Body of pancreas (tissue), 4 donors: Measurements from ENCODE around the gene STYXL2. TPM values are rescaled to one million over a fixed set of nuclear protein-coding genes. Genes with fewer than 3 reads are reported as not detected.

Experiments
- ATAC-seq: fragments of 150-250 bp; one replicate; pipeline ENCODE4 v1.9.1; 2016
- DNase-seq, 4 donors: peaks; one replicate each; pipeline ENCODE4 v3.0.0-alpha.2; 2019
- H3K27ac ChIP-seq, 4 donors: fragments of 200-600 bp; sonication (generic); 1 replicate in 3 of 4; 2 replicates in 1 of 4; pipeline versions ENCODE4 v1.5.1 to v1.6.1; 2016 to 2019; ENCODE audit warnings: mild to moderate bottlenecking in 1 of 4, mixed read lengths in 1 of 4, moderate library complexity in 1 of 4
- H3K27me3 ChIP-seq, 2 donors: fragments of 200-600 bp; sonication (generic); one replicate each; pipeline ENCODE4 v1.6.0; 2016; ENCODE audit warnings: mild to moderate bottlenecking in 1 of 2
- H3K36me3 ChIP-seq, 2 donors: fragments of 200-600 bp; sonication (generic); replicated peaks in 1 of 2; 2 replicates each; pipeline ENCODE4 v1.5.1; 2016; ENCODE audit warnings: low read depth in 2 of 2; ENCODE audit not compliant: insufficient read depth in 1 of 2
- H3K4me1 ChIP-seq: fragments of 200-600 bp; sonication (generic); one replicate; pipeline ENCODE4 v1.6.0; 2016
- H3K4me3 ChIP-seq, 2 donors: fragments of 200-600 bp; sonication (generic); 1 replicate in 1 of 2; 2 replicates in 1 of 2; pipeline ENCODE4 v1.5.1; 2016 to 2019
- H3K9me3 ChIP-seq, 3 donors: fragments of 200-600 bp; sonication (generic); 1 replicate in 2 of 3; 2 replicates in 1 of 3; pipeline ENCODE4 v1.5.1; 2016
- CTCF ChIP-seq, 7 experiments: fragments of 450-650 bp in 4 of 7; fragments of 200-600 bp in 3 of 7; sonication (generic) in 3 of 7; IDR thresholded peaks; one replicate each; pipeline ENCODE4 v1.5.1; 2016 to 2019; ENCODE audit warnings: antibody characterized with exemption in 7 of 7
- POLR2A ChIP-seq, 3 donors: fragments of 450-650 bp; IDR thresholded peaks; one replicate each; pipeline ENCODE4 v1.6.1; 2016; ENCODE audit warnings: antibody characterized with exemption in 3 of 3, mild to moderate bottlenecking in 2 of 3
- WGBS, 2 donors: methylation state at CpG; one replicate each; pipeline ENCODE4 v1.1.5; 2017; 5-methylcytosine and 5-hydroxymethylcytosine counted together
- intact Hi-C: fragments of 100-400 bp; cut with DNase I; formaldehyde crosslinking; loops from one replicate; pipeline ENCODE4 v1.15.1; 2023
- total RNA-seq, 2 donors: library from RNA; depleted of rRNA; stranded (reverse); fragments of >200 nt; gene quantifications; one replicate each; pipeline ENCODE4 v1.1.0, GENCODE V29; 2016

Gene STYXL2
- total RNA-seq, 2 donors from 2014 or later: not detected

- no peak for ATAC-seq
- intact Hi-C loops: no loop called here
- TF ChIP-seq CTCF (IDR thresholded peaks at IDR 0.05) (peak in 1 of 7 experiments; percentile 10), POLR2A (IDR thresholded peaks at IDR 0.05) (no peak)
- DNase-seq: no peak
- WGBS, 2 donors: 72 to 73% methylated on average over 17 of the region's 17 CpGs
- Histone ChIP-seq H3K9me3 (no peaks in the 10 kb centered on the region), H3K27ac (no peak overlapping the region), H3K27me3 (no peaks in the 10 kb centered on the region), H3K4me3 (no peak overlapping the region), H3K36me3 (no peaks in the 10 kb centered on the region), H3K4me1 (no peaks in the 10 kb centered on the region)
These were observed 34.7 kb downstream of the STYXL2 start for GRCh38 chr1:167128261-167129227.

- TF ChIP-seq POLR2A (IDR thresholded peaks at IDR 0.05) (no peak), CTCF (IDR thresholded peaks at IDR 0.05) (no peak)
- no peaks in the 10 kb centered on the region for H3K4me1 ChIP-seq
- WGBS, 2 donors: 64 to 65% methylated on average over 4 of the region's 4 CpGs
- H3K36me3 ChIP-seq: no peaks in the 10 kb centered on the region
- no peaks in the 10 kb centered on the region for H3K27me3 ChIP-seq
- ATAC-seq (no peak), DNase-seq (no peak)
- H3K9me3 ChIP-seq: no peaks in the 10 kb centered on the region
- H3K27ac ChIP-seq: no peak overlapping the region
- no peak overlapping the region for H3K4me3 ChIP-seq
- intact Hi-C loops: no loop called here
These were observed 37.1 kb downstream of the STYXL2 start for GRCh38 chr1:167130829-167131510.

- Histone ChIP-seq H3K27me3 (no peaks in the 10 kb centered on the region), H3K36me3 (no peaks in the 10 kb centered on the region), H3K9me3 (no peaks in the 10 kb centered on the region), H3K4me3 (no peak overlapping the region), H3K27ac (no peak overlapping the region), H3K4me1 (no peaks in the 10 kb centered on the region)
- ATAC-seq (no peak), DNase-seq (no peak)
- 62 to 76% methylated on average over 8 of the region's 8 CpGs for WGBS, 2 donors
- intact Hi-C loops: no loop called here
- TF ChIP-seq POLR2A (IDR thresholded peaks at IDR 0.05): no peak
- no peak for TF ChIP-seq CTCF (IDR thresholded peaks at IDR 0.05)
These were observed 38.6 kb downstream of the STYXL2 start for GRCh38 chr1:167132301-167133010.

- Histone ChIP-seq H3K4me1 (no peaks in the 10 kb centered on the region), H3K27me3 (no peaks in the 10 kb centered on the region), H3K36me3 (no peaks in the 10 kb centered on the region), H3K9me3 (no peaks in the 10 kb centered on the region), H3K4me3 (no peak overlapping the region), H3K27ac (no peak overlapping the region)
- 47 to 52% methylated on average over 4 of the region's 4 CpGs for WGBS, 2 donors
- intact Hi-C loops: no loop called here
- TF ChIP-seq CTCF (IDR thresholded peaks at IDR 0.05) (no peak), POLR2A (IDR thresholded peaks at IDR 0.05) (no peak)
- DNase-seq (no peak), ATAC-seq (no peak)
These were observed 41.5 kb downstream of the STYXL2 start for GRCh38 chr1:167135281-167135840.
